Calu3 (cell line): ENCODE measurements around the gene EXOC7. TPM values are rescaled to one million over a fixed set of nuclear protein-coding genes. Genes with fewer than 3 reads are reported as not detected.

ENCODE experiments used
- BruUV-seq: library from RNA; stranded (reverse); fragments of 400-500 nt; replicated peaks from 2 replicates; lab custom pipeline; 2021; lab: Mats Ljungman, UMichigan
- CTCF ChIA-PET: fragments of 300-600 bp; sonication (Branson Sonifier 250); formaldehyde crosslinking; loops from one replicate; lab custom pipeline; 2022; ENCODE audit warnings: antibody characterized with exemption; lab: Charles Lee
- DNase-seq: peaks from one replicate; pipeline ENCODE4 v3.0.0; 2022
- H3K27ac Mint-ChIP-seq: one replicate; pipeline ENCODE4 v1.8.0; 2022; ENCODE audit warnings: mixed read lengths; ENCODE audit not compliant: unreplicated experiment
- H3K27me3 Mint-ChIP-seq: one replicate; pipeline ENCODE4 v1.8.0; 2022; ENCODE audit warnings: mixed read lengths; ENCODE audit not compliant: unreplicated experiment
- H3K36me3 Mint-ChIP-seq: one replicate; pipeline ENCODE4 v1.8.0; 2022; ENCODE audit warnings: mild to moderate bottlenecking, moderate library complexity, mixed read lengths; ENCODE audit not compliant: insufficient read depth, unreplicated experiment
- H3K4me1 Mint-ChIP-seq: one replicate; pipeline ENCODE4 v1.8.0; 2022; ENCODE audit warnings: mild to moderate bottlenecking, low read depth, mixed read lengths; ENCODE audit not compliant: unreplicated experiment
- H3K4me3 Mint-ChIP-seq: one replicate; pipeline ENCODE4 v1.8.0; 2022; ENCODE audit warnings: mild to moderate bottlenecking, low read depth, moderate library complexity, mixed read lengths; ENCODE audit not compliant: unreplicated experiment
- H3K9me3 Mint-ChIP-seq: one replicate; pipeline ENCODE4 v1.8.0; 2022; ENCODE audit warnings: low read depth, mixed read lengths; ENCODE audit not compliant: unreplicated experiment
- CTCF ChIP-seq: fragments of 200-600 bp; IDR thresholded peaks from one replicate; pipeline ENCODE4 v1.8.0; 2022; ENCODE audit warnings: antibody characterized with exemption; ENCODE audit not compliant: unreplicated experiment
- intact Hi-C: fragments of 100-400 bp; cut with micrococcal nuclease; formaldehyde crosslinking; loops from one replicate; pipeline ENCODE4 v1.10.0; 2022; ENCODE audit not compliant: unreplicated experiment
- total RNA-seq: library from RNA; stranded (reverse); gene quantifications from 2 replicates; pipeline ENCODE4 v1.2.3, GENCODE V29; 2022

Gene EXOC7
- total RNA-seq, 1 experiment from 2014 or later, result 122 TPM

GRCh38 chr17:76146053-76146851, 42.7 kb upstream of the EXOC7 start:
- Mint-ChIP-seq H3K4me3 (no peak overlapping the region), H3K27me3 (no peaks in the 10 kb centered on the region), H3K9me3 (no peaks in the 10 kb centered on the region), H3K4me1 (no peaks in the 10 kb centered on the region), H3K27ac (no peak overlapping the region), H3K36me3 (peaks cover 5% of the 10 kb centered on the region)
- DNase-seq, result no peak
- CTCF ChIA-PET, result interaction anchor here (1.2 kb wide), 1 partner anchor 13 kb away, joined by 4 read pairs; no protein-coding TSS in a partner anchor
- BruUV-seq, result no TSS peak
- intact Hi-C loops, result no loop called here
- no peak for TF ChIP-seq CTCF

DNA sequence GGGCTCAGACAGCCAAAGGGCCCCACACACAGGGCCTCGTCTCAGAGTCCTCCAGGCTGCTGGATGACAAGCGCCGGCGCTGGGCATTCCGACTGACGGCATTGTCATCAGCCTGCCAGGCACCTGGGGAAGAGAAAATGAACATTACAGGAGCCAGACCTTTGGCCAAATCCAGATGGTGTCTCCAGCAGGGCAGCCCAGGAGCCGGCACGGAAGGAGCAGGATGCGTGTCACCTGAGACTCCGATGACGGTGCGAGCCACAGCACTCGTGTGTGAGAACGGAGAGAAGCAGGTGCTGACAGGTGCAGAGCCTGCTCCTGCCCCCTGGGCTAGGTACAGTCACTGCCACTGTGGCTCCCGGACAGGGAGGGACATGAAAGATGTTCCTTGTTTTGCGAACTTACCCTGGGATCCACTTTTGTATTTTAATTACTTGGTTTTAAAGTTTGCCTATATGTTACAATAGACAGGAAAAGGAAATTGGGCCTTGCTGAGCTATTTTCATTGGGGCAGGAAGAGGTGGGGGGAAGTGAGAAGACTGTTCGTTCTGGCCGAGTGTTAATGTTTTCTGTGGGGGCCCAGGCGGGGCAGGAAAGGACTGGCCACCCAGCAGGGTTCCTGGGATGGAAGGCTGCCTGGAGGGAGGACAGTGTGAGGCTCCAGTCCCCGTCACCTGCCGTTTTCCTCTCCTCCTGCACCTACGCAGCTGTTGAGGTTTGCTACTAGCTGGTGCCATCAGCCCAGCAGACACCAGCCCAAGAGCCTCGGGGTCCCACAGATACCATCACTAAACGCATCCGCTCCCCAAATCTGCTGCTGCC, 41.9 kb upstream of the EXOC7 start:
- DNase-seq, result no peak
- Mint-ChIP-seq H3K27me3 (no peaks in the 10 kb centered on the region), H3K9me3 (no peaks in the 10 kb centered on the region), H3K27ac (no peak overlapping the region), H3K4me3 (no peak overlapping the region), H3K4me1 (no peaks in the 10 kb centered on the region), H3K36me3 (peaks cover 9% of the 10 kb centered on the region)
- intact Hi-C loops, result no loop called here
- no TSS peak for BruUV-seq
- TF ChIP-seq CTCF, result no peak
- CTCF ChIA-PET, result interaction anchor here (1.2 kb wide), 1 partner anchor 13 kb away, joined by 4 read pairs; no protein-coding TSS in a partner anchor

DNA sequence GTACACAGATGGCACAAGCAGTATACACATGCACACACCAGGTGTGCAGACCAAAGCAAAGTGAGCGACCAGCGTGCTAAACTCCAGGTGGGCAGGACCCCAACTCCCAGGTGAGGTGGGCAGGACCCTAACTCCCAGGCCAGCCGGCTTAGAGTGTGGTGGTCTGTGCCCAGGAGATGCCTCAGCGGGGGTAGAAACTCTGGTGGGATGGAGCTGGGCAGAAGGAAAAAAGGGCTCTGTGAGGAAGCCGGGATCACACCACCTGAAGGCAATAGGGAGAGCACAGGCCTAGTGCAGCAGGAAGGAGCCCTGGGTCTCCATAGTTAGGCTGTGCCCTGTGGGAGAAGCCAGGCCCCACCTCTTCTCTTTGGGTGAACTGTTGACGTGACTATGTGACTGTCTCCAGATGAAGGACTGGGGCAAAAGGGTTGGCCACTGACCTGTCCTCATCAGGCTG, 39.0 kb upstream of the EXOC7 start:
- Mint-ChIP-seq H3K9me3 (no peaks in the 10 kb centered on the region), H3K36me3 (peaks cover 17% of the 10 kb centered on the region), H3K27me3 (peaks cover 13% of the 10 kb centered on the region), H3K4me3 (no peak overlapping the region), H3K4me1 (peaks cover 9% of the 10 kb centered on the region), H3K27ac (no peak overlapping the region)
- no peak for DNase-seq
- BruUV-seq, result no TSS peak
- intact Hi-C loops, result no loop called here
- TF ChIP-seq CTCF, result no peak
- CTCF ChIA-PET, result interaction anchor here (0.6 to 2.2 kb wide), 2 partner anchors 39 to 168 kb away, joined by 3 to 6 read pairs; no protein-coding TSS in a partner anchor

DNA sequence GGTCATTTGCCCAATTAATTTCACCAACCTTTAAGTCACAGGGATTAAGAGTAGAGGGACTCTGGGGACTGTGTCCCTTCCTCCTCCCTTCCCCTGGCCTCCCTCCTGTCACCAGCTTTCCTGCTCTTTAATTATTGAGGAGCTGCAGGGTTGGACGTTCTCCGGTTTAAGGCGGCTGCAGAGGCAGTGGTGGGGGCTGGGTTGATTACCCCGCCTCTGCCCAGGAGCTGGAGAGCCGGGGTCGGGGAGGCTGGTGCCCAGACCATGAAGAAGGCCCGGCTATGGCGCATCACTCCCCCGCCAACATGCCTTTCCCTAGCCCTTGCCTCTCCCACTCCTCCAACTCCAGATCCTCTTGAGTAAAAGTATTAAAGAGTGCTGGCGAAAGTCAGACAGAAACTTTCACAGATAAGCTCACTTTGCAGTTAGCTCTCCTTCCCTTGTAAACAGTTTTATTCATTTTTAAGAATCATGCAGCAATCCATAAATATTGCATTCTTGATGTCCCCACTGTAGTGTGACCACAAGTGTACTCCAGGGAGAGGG, 38.5 kb upstream of the EXOC7 start:
- Mint-ChIP-seq H3K27me3 (peaks cover 13% of the 10 kb centered on the region), H3K4me1 (peaks cover 9% of the 10 kb centered on the region), H3K27ac (peak overlapping the region; percentile 66), H3K36me3 (peaks cover 17% of the 10 kb centered on the region), H3K4me3 (peak overlapping the region; percentile 59), H3K9me3 (no peaks in the 10 kb centered on the region)
- no peak for DNase-seq
- intact Hi-C loops, result no loop called here
- no peak for TF ChIP-seq CTCF
- BruUV-seq, result no TSS peak
- CTCF ChIA-PET, result interaction anchor here (2.2 kb wide), 1 partner anchor 40 kb away, joined by 6 read pairs; no protein-coding TSS in a partner anchor
